Measurements from ENCODE around the gene CIRBP. TPM values are rescaled to one million over a fixed set of nuclear protein-coding genes. Genes with fewer than 3 reads are reported as not detected.
A peak's percentile ranks its signal among the peaks of the same experiment; 100 is the strongest.

Gene CIRBP
- total and polyA plus RNA-seq, 2 of the 13 experiments (the other 11 are each of a cell fraction or from before 2014, with no cell fraction given) = 133 to 140 TPM

GRCh38 chr19:1259206-1259875 lies 9.8 kb upstream of the CIRBP start (continued):
- TF ChIP-seq, protein P1, sequence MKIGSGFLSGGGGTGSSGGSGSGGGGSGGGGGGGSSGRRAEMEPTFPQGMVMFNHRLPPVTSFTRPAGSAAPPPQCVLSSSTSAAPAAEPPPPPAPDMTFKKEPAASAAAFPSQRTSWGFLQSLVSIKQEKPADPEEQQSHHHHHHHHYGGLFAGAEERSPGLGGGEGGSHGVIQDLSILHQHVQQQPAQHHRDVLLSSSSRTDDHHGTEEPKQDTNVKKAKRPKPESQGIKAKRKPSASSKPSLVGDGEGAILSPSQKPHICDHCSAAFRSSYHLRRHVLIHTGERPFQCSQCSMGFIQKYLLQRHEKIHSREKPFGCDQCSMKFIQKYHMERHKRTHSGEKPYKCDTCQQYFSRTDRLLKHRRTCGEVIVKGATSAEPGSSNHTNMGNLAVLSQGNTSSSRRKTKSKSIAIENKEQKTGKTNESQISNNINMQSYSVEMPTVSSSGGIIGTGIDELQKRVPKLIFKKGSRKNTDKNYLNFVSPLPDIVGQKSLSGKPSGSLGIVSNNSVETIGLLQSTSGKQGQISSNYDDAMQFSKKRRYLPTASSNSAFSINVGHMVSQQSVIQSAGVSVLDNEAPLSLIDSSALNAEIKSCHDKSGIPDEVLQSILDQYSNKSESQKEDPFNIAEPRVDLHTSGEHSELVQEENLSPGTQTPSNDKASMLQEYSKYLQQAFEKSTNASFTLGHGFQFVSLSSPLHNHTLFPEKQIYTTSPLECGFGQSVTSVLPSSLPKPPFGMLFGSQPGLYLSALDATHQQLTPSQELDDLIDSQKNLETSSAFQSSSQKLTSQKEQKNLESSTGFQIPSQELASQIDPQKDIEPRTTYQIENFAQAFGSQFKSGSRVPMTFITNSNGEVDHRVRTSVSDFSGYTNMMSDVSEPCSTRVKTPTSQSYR (CRISPR knock-in tag; IDR thresholded peaks at IDR 0.05; ENCODE audit: borderline replicate concordance) = peak; percentile 88
- TF ChIP-seq NR3C1 (CRISPR knock-in tag; IDR thresholded peaks at IDR 0.05) (no peak), RAD51 (IDR thresholded peaks at IDR 0.05; ENCODE audit: borderline replicate concordance) (no peak), ZFAT (CRISPR knock-in tag; conservative IDR thresholded peaks at IDR 0.05) (no peak), ZNF800 (CRISPR knock-in tag; IDR thresholded peaks at IDR 0.05) (no peak), ZNF563 (CRISPR knock-in tag; IDR thresholded peaks at IDR 0.05) (no peak), ZNF616 (CRISPR knock-in tag; IDR thresholded peaks at IDR 0.05; ENCODE audit: low read depth) (peak; percentile 68; the same call in 1 of the 2 replicates), GLI4 (CRISPR knock-in tag; IDR thresholded peaks at IDR 0.05; ENCODE audit: borderline replicate concordance) (no peak), ZBTB46 (CRISPR knock-in tag; IDR thresholded peaks at IDR 0.05; ENCODE audit: borderline replicate concordance) (no peak), SRSF4 (IDR thresholded peaks at IDR 0.05; ENCODE audit: low read depth, low read length, poor library complexity, severe bottlenecking) (peak; percentile 83)
- TF ChIP-seq, protein P2, sequence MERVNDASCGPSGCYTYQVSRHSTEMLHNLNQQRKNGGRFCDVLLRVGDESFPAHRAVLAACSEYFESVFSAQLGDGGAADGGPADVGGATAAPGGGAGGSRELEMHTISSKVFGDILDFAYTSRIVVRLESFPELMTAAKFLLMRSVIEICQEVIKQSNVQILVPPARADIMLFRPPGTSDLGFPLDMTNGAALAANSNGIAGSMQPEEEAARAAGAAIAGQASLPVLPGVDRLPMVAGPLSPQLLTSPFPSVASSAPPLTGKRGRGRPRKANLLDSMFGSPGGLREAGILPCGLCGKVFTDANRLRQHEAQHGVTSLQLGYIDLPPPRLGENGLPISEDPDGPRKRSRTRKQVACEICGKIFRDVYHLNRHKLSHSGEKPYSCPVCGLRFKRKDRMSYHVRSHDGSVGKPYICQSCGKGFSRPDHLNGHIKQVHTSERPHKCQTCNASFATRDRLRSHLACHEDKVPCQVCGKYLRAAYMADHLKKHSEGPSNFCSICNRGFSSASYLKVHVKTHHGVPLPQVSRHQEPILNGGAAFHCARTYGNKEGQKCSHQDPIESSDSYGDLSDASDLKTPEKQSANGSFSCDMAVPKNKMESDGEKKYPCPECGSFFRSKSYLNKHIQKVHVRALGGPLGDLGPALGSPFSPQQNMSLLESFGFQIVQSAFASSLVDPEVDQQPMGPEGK (CRISPR knock-in tag; IDR thresholded peaks at IDR 0.05) = peak; percentile 98
- TF ChIP-seq, protein P3, sequence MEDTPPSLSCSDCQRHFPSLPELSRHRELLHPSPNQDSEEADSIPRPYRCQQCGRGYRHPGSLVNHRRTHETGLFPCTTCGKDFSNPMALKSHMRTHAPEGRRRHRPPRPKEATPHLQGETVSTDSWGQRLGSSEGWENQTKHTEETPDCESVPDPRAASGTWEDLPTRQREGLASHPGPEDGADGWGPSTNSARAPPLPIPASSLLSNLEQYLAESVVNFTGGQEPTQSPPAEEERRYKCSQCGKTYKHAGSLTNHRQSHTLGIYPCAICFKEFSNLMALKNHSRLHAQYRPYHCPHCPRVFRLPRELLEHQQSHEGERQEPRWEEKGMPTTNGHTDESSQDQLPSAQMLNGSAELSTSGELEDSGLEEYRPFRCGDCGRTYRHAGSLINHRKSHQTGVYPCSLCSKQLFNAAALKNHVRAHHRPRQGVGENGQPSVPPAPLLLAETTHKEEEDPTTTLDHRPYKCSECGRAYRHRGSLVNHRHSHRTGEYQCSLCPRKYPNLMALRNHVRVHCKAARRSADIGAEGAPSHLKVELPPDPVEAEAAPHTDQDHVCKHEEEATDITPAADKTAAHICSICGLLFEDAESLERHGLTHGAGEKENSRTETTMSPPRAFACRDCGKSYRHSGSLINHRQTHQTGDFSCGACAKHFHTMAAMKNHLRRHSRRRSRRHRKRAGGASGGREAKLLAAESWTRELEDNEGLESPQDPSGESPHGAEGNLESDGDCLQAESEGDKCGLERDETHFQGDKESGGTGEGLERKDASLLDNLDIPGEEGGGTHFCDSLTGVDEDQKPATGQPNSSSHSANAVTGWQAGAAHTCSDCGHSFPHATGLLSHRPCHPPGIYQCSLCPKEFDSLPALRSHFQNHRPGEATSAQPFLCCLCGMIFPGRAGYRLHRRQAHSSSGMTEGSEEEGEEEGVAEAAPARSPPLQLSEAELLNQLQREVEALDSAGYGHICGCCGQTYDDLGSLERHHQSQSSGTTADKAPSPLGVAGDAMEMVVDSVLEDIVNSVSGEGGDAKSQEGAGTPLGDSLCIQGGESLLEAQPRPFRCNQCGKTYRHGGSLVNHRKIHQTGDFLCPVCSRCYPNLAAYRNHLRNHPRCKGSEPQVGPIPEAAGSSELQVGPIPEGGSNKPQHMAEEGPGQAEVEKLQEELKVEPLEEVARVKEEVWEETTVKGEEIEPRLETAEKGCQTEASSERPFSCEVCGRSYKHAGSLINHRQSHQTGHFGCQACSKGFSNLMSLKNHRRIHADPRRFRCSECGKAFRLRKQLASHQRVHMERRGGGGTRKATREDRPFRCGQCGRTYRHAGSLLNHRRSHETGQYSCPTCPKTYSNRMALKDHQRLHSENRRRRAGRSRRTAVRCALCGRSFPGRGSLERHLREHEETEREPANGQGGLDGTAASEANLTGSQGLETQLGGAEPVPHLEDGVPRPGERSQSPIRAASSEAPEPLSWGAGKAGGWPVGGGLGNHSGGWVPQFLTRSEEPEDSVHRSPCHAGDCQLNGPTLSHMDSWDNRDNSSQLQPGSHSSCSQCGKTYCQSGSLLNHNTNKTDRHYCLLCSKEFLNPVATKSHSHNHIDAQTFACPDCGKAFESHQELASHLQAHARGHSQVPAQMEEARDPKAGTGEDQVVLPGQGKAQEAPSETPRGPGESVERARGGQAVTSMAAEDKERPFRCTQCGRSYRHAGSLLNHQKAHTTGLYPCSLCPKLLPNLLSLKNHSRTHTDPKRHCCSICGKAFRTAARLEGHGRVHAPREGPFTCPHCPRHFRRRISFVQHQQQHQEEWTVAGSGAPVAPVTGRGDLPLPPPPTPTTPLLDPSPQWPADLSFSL (CRISPR knock-in tag; IDR thresholded peaks at IDR 0.05) = no peak

Data from HepG2 (cell line).